Keratinocyte (primary cell): Measurements from ENCODE around the gene BABAM2. TPM values are rescaled to one million over a fixed set of nuclear protein-coding genes. Genes with fewer than 3 reads are reported as not detected.

ENCODE experiments used
- DNase-seq: peaks from one replicate; pipeline ENCODE4 v3.0.0-alpha.2; 2011; ENCODE audit warnings: low read depth, missing footprints, low spot score
- FAIRE-seq: peaks from 2 replicates; lab custom pipeline; 2011; peaks lifted over from hg19 to GRCh38; lab: Jason Lieb, UNC
- H2AFZ ChIP-seq: 2 replicates; pipeline ENCODE4 v1.6.0; 2012; ENCODE audit warnings: low read length, control low read depth, inconsistent platforms; ENCODE audit not compliant: control insufficient read depth
- H3K27ac ChIP-seq: 2 replicates; pipeline ENCODE4 v1.5.1; 2011; ENCODE audit warnings: low read length; ENCODE audit not compliant: control insufficient read depth, insufficient read depth
- H3K27me3 ChIP-seq: 3 replicates; pipeline ENCODE4 v1.6.0; 2011; ENCODE audit warnings: low read length; ENCODE audit not compliant: control insufficient read depth, insufficient read depth; ENCODE audit errors: extremely low read depth
- H3K36me3 ChIP-seq, 2 experiments: 2 replicates in 1 of 2; 3 replicates in 1 of 2; pipeline ENCODE4 v1.5.1; 2011; ENCODE audit warnings: low read length in 2 of 2, mild to moderate bottlenecking in 1 of 2; ENCODE audit not compliant: control insufficient read depth in 2 of 2, insufficient read depth in 2 of 2; ENCODE audit errors: extremely low read depth in 1 of 2
- H3K4me1 ChIP-seq: 3 replicates; pipeline ENCODE4 v1.5.1; 2011; ENCODE audit warnings: low read length; ENCODE audit not compliant: control insufficient read depth, insufficient read depth; ENCODE audit errors: extremely low read depth
- H3K4me2 ChIP-seq: 3 replicates; pipeline ENCODE4 v1.6.0; 2011; ENCODE audit warnings: low read depth, low read length; ENCODE audit not compliant: control insufficient read depth, insufficient read depth; ENCODE audit errors: extremely low read depth
- H3K4me3 ChIP-seq, 3 experiments: fragments of 200-600 bp in 1 of 3; sonication (generic) in 1 of 3; 2 replicates in 2 of 3; 3 replicates in 1 of 3; pipeline ENCODE4 v1.5.1; 2011 to 2016; ENCODE audit warnings: low read length in 3 of 3, mild to moderate bottlenecking in 3 of 3, control low read depth in 2 of 3, inconsistent platforms in 1 of 3, low read depth in 1 of 3, mixed read lengths in 1 of 3, mixed run types in 1 of 3, moderate library complexity in 1 of 3; ENCODE audit not compliant: control insufficient read depth in 2 of 3, insufficient read depth in 2 of 3; ENCODE audit errors: extremely low read depth in 1 of 3
- H3K79me2 ChIP-seq: 2 replicates; pipeline ENCODE4 v1.6.0; 2012; ENCODE audit warnings: low read length; ENCODE audit not compliant: control insufficient read depth, insufficient read depth
- H3K9ac ChIP-seq: 3 replicates; pipeline ENCODE4 v1.6.0; 2011; ENCODE audit warnings: low read length; ENCODE audit not compliant: control insufficient read depth, insufficient read depth; ENCODE audit errors: extremely low read depth
- H3K9me1 ChIP-seq: 3 replicates; pipeline ENCODE4 v1.6.0; 2011; ENCODE audit warnings: low read length; ENCODE audit not compliant: control insufficient read depth, insufficient read depth; ENCODE audit errors: extremely low read depth
- H3K9me3 ChIP-seq: 2 replicates; pipeline ENCODE4 v1.5.1; 2012; ENCODE audit warnings: low read depth, low read length; ENCODE audit not compliant: control insufficient read depth
- H4K20me1 ChIP-seq: 3 replicates; pipeline ENCODE4 v1.6.0; 2011; ENCODE audit warnings: low read length; ENCODE audit not compliant: control insufficient read depth, insufficient read depth; ENCODE audit errors: extremely low read depth
- CTCF ChIP-seq, 3 experiments: IDR thresholded peaks in 1 of 3; conservative IDR thresholded peaks in 1 of 3; optimal IDR thresholded peaks in 1 of 3; 2 replicates in 2 of 3; 3 replicates in 1 of 3; pipeline versions ENCODE3 to v1.5.1; 2011; ENCODE audit warnings: low read length in 3 of 3, mild to moderate bottlenecking in 3 of 3, moderate library complexity in 2 of 3, control low read depth in 1 of 3, inconsistent platforms in 1 of 3; ENCODE audit not compliant: insufficient read depth in 2 of 3; ENCODE audit errors: extremely low read depth in 1 of 3
- EZH2 ChIP-seq: IDR thresholded peaks from one replicate; pipeline ENCODE4 v1.6.1; 2012; ENCODE audit warnings: inconsistent platforms, mild to moderate bottlenecking, low read length, moderate library complexity
- dilution Hi-C: fragments of 300-500 bp; cut with MboI; formaldehyde crosslinking; loops from one replicate; pipeline ENCODE4 v1.7.0; 2020; ENCODE audit warnings: low sequenced_read_pairs; ENCODE audit not compliant: extremely low pct_ligation_motif_present
- polyA plus RNA-seq, 5 experiments: library from polyadenylated mRNA; depleted of rRNA in 3 of 5; stranded (reverse) in 3 of 5; stranded (forward) in 1 of 5; unstranded in 1 of 5; fragments of >200 nt; gene quantifications; 1 replicate in 1 of 5; 2 replicates in 3 of 5; 3 replicates in 1 of 5; pipeline versions ENCODE4 v1.2.1 to v1.2.3, GENCODE V29; 2011 to 2012; ENCODE audit warnings: missing spikeins in 2 of 5, low read depth in 1 of 5, low replicate concordance in 1 of 5

Gene BABAM2
- polyA plus RNA-seq, 1 donor (not counting 4 experiments of a cell fraction or from before 2014, with no cell fraction given), result 29.8 TPM

DNA sequence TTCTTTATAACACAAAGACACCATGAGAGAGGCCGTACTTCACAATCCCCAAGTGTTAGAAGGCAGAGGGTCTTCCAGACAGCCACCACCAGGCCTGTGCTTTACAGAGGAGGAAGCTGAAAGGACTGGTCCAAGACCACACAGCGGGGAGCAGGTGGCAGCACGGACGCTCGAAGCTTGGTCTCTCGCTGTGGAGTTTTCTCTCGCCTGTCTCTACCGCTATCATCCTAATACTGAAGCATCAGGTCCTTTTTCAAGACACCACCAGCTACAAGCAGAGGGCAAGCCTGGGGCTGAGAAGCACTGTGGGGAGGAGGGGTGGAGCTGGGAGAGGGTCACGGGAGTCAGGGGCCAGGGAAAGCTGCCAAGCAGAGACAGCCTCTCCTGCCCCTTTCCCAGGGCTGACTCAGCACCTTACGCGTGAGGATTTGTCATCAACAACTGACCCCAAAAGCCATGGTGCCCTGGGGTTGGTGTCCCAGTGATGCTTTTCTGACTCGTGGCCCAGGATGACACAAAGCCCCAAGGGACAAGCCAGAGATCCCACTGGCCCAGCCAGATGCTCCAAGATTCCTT is 470.3 kb downstream of the BABAM2 start:
- H2AFZ ChIP-seq, result no peak overlapping the region
- H3K9ac ChIP-seq, result no peak overlapping the region
- no peak overlapping the region for H3K27ac ChIP-seq

DNA sequence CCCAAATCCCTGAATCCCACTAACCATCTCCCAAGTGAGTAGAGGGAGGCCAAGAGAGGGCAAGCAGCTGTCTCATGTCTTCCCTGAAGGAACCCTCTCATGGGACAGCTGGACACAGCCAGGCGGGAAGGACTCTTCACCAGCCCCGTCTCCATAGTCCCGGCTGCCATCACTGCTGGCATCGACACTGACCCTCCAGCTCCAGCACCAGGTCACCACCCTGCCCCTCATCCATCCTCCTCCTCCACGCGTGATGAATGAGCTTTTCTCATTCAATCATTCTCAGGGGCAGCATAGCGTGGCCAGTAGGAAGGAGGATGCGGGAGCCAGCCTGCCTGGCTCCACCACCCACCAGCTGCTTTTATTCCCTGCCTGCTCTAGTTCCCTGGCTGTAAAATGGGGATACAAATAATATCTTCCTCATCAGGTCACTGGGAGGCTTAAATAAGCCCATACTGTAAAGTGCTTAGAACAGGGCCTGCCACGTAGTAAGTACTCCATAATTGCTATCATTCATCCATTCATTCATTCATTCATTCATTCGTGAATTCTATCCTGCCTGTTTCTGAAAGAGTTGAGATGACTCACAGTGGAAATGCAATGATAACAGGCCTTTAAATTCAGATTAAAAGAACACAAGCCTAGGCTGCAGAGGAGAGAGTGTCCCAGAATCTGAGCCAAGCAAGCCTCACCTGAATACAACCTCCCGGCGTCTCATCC is 471.6 kb downstream of the BABAM2 start:
- Histone ChIP-seq H3K4me1 (no peaks in the 10 kb centered on the region), H3K9ac (no peak overlapping the region), H3K36me3 (no peaks in the 10 kb centered on the region), H3K27ac (no peak overlapping the region), H3K9me3 (no peaks in the 10 kb centered on the region), H3K9me1 (no peaks in the 10 kb centered on the region), H3K79me2 (no peaks in the 10 kb centered on the region), H3K4me3 (no peak overlapping the region), H3K4me2 (no peak overlapping the region), H4K20me1 (no peaks in the 10 kb centered on the region), H2AFZ (no peak overlapping the region), H3K27me3 (no peaks in the 10 kb centered on the region)
- DNase-seq (no peak), FAIRE-seq (no peak)
- no peak for TF ChIP-seq EZH2
- TF ChIP-seq CTCF (optimal IDR thresholded peaks at IDR 0.05 in 1 of 3, IDR thresholded peaks at IDR 0.05 in 1 of 3, conservative IDR thresholded peaks at IDR 0.05 in 1 of 3; ENCODE audit: extremely low read depth in 1 of 3, insufficient read depth in 2 of 3, low read length in 3 of 3), result no peak
- dilution Hi-C loops, result no loop called here

More for the DNA sequence above, 470.3 kb downstream of the BABAM2 start:
- no peak for TF ChIP-seq CTCF (optimal IDR thresholded peaks at IDR 0.05 in 1 of 3, IDR thresholded peaks at IDR 0.05 in 1 of 3, conservative IDR thresholded peaks at IDR 0.05 in 1 of 3; ENCODE audit: extremely low read depth in 1 of 3, insufficient read depth in 2 of 3, low read length in 3 of 3)
- TF ChIP-seq EZH2, result no peak
- DNase-seq, result peak; percentile 48
- no peak for FAIRE-seq
- Histone ChIP-seq H3K4me2 (no peak overlapping the region), H3K9me3 (no peaks in the 10 kb centered on the region), H3K27me3 (no peaks in the 10 kb centered on the region), H3K36me3 (no peaks in the 10 kb centered on the region), H3K9me1 (no peaks in the 10 kb centered on the region), H4K20me1 (no peaks in the 10 kb centered on the region), H3K4me1 (peaks cover 5% of the 10 kb centered on the region), H3K79me2 (no peaks in the 10 kb centered on the region), H3K4me3 (no peak overlapping the region)
- dilution Hi-C loops, result no loop called here
